ENCODE data around the gene ABCC6. TPM values are rescaled to one million over a fixed set of nuclear protein-coding genes. Genes with fewer than 3 reads are reported as not detected.

Gene ABCC6
- total RNA-seq, 4 donors from 2014 or later: 36.2 to 109 (median 49.6) TPM

DNA sequence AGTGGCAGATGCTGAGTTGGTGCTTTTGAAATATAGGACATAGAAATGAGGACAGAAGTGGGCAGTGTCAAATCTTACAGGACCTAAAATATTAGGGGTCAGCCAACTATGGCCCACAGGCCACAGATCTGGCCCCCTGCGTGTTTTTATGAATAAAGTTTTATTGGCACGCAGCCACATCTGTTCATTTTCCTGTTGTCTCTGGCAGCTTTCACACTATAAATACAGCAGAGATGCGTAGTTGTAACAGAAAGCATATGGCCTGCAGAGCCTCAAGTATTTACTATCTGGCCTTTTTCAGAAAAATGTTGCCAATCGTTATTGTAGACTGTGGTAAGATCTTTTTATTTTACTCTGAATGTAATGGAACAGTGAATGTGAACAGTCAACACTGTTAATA, 82.8 kb downstream of the ABCC6 start:
- no peaks in the 10 kb centered on the region for H3K9me3 ChIP-seq
- in situ Hi-C loops (cut with MboI; ENCODE audit: low pct_ligation_motif_present in 1 of 4, low pct_unique_long_range_greater_than_20kb in 1 of 4, low sequenced_read_pairs in 3 of 4): loop anchor here in 3 of 4 donors (25.0 kb wide), 3 partner anchors 278 to 728 kb away; partner anchors contain the start of gene MYH11 (in 1 of the 3)
- H3K4me3 ChIP-seq: no peak overlapping the region
- TF ChIP-seq POLR2AphosphoS5 (IDR thresholded peaks at IDR 0.05) (no peak), POLR2A (IDR thresholded peaks at IDR 0.05) (no peak), EP300 (IDR thresholded peaks at IDR 0.05; ENCODE audit: low read depth) (no peak)
- TF ChIP-seq, protein P1, sequence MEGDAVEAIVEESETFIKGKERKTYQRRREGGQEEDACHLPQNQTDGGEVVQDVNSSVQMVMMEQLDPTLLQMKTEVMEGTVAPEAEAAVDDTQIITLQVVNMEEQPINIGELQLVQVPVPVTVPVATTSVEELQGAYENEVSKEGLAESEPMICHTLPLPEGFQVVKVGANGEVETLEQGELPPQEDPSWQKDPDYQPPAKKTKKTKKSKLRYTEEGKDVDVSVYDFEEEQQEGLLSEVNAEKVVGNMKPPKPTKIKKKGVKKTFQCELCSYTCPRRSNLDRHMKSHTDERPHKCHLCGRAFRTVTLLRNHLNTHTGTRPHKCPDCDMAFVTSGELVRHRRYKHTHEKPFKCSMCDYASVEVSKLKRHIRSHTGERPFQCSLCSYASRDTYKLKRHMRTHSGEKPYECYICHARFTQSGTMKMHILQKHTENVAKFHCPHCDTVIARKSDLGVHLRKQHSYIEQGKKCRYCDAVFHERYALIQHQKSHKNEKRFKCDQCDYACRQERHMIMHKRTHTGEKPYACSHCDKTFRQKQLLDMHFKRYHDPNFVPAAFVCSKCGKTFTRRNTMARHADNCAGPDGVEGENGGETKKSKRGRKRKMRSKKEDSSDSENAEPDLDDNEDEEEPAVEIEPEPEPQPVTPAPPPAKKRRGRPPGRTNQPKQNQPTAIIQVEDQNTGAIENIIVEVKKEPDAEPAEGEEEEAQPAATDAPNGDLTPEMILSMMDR (IDR thresholded peaks at IDR 0.05): no peak
- H3K4me1 ChIP-seq: no peaks in the 10 kb centered on the region
- H3K27ac ChIP-seq: no peak overlapping the region
- peaks cover 0 to 47% (median 11%) of the 10 kb centered on the region in 4 donors for H3K36me3 ChIP-seq
- intact Hi-C loops (cut with DNase I; ENCODE audit: low total_unique reads): no loop called here
- no peak for DNase-seq
- H3K27me3 ChIP-seq: no peaks in the 10 kb centered on the region
- WGBS, 2 donors (ENCODE audit: low coverage in 1 of 2): 90% methylated on average over 4 of the region's 4 CpGs; no CpG with 5 or more reads in 1 of the 2 donors

DNA sequence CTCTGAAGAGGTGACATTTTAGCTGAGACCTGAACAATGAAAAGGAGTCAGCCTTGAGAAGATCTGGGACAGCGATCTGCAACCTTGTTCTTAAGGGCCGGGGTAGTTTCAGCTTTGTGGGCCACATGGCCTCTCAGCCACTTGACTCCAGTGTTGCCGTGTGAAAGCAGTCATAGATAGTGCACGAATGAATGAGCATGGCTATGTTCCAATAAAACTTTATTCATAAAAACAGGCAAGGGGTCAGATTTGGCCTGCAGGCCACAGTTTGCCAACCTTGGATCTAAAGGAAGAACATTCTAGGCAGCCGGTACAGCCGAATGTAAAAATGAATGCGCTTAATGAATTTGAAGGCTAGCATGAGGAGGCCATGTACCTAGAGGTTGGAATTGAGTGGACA, 83.5 kb downstream of the ABCC6 start:
- Histone ChIP-seq H3K4me1 (no peaks in the 10 kb centered on the region), H3K36me3 (peaks cover 0 to 50% (median 11%) of the 10 kb centered on the region in 4 donors), H3K27ac (no peak overlapping the region), H3K9me3 (no peaks in the 10 kb centered on the region), H3K27me3 (no peaks in the 10 kb centered on the region), H3K4me3 (no peak overlapping the region)
- intact Hi-C loops (cut with DNase I; ENCODE audit: low total_unique reads): no loop called here
- in situ Hi-C loops (cut with MboI; ENCODE audit: low pct_ligation_motif_present in 1 of 4, low pct_unique_long_range_greater_than_20kb in 1 of 4, low sequenced_read_pairs in 3 of 4): loop anchor here in 3 of 4 donors (25.0 kb wide), 3 partner anchors 278 to 728 kb away; partner anchors contain the start of gene MYH11 (in 1 of the 3)
- no peak for DNase-seq
- TF ChIP-seq EP300 (IDR thresholded peaks at IDR 0.05; ENCODE audit: low read depth) (no peak), POLR2AphosphoS5 (IDR thresholded peaks at IDR 0.05) (no peak), POLR2A (IDR thresholded peaks at IDR 0.05) (no peak)
- TF ChIP-seq, protein P1 (IDR thresholded peaks at IDR 0.05): no peak
- 90 to 100% methylated on average over 1 to 7 of the region's 7 CpGs for WGBS, 2 donors (ENCODE audit: low coverage in 1 of 2)

DNA sequence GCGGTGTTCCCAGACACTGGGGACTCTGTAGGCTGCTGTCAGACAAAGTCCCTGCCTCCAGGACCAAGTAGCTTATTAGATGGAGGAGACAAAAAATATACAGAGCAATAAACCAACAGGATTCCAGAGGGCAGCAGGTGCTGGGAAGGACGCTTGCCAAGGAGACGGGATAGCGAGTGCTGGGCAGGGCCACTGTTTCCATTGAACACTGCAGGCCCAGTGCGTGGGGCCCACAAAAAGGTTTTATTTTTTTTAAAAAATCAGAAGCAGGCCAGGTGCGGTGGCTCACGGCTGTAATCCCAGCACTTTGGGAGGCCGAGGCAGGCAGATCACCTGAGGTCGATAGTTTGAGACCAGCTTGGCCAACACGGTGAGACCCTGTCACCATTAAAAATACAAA, 84.2 kb downstream of the ABCC6 start:
- no peaks in the 10 kb centered on the region for H3K9me3 ChIP-seq
- WGBS, 2 donors (ENCODE audit: low coverage in 1 of 2): 96% methylated on average over 10 of the region's 10 CpGs
- intact Hi-C loops (cut with DNase I; ENCODE audit: low total_unique reads) (no loop called here), in situ Hi-C loops (cut with MboI; ENCODE audit: low pct_ligation_motif_present in 1 of 4, low pct_unique_long_range_greater_than_20kb in 1 of 4, low sequenced_read_pairs in 3 of 4) (loop anchor here in 3 of 4 donors (25.0 kb wide), 3 partner anchors 277 to 727 kb away; partner anchors contain the start of gene MYH11 (in 1 of the 3))
- H3K27ac ChIP-seq: no peak overlapping the region
- H3K4me1 ChIP-seq: no peaks in the 10 kb centered on the region
- DNase-seq: no peak
- peaks cover 0 to 50% (median 15%) of the 10 kb centered on the region in 4 donors for H3K36me3 ChIP-seq
- H3K4me3 ChIP-seq: no peak overlapping the region
- no peak for TF ChIP-seq EP300 (IDR thresholded peaks at IDR 0.05; ENCODE audit: low read depth)
- no peak for TF ChIP-seq POLR2AphosphoS5 (IDR thresholded peaks at IDR 0.05)
- TF ChIP-seq, protein P1 (IDR thresholded peaks at IDR 0.05): no peak
- no peak for TF ChIP-seq POLR2A (IDR thresholded peaks at IDR 0.05)
- no peaks in the 10 kb centered on the region for H3K27me3 ChIP-seq

DNA sequence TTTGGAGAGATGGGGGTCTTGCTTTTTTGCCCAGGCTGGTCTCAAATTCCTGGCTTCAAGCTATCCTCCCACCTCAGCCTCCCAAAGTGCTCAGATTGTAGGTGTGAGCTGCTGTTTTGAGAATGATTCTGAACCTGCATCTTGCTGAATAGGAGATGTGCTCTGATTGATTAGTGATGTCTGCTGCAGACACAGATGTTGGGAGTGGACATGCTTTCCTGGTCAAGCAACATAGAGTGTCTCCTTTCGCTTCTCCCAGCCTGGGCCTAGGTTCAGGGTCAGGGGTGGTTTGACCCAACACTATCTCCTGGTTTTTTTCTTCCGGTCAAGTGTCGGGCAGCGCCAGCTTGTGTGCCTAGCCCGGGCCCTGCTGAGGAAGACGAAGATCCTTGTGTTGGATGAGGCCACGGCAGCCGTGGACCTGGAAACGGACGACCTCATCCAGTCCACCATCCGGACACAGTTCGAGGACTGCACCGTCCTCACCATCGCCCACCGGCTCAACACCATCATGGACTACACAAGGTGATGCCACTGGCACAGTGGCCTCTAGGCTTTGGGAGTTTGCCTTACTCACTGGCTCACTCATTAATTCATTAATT, 85.2 kb downstream of the ABCC6 start:
- Histone ChIP-seq H3K27ac (no peak overlapping the region), H3K9me3 (no peaks in the 10 kb centered on the region), H3K27me3 (no peaks in the 10 kb centered on the region), H3K4me3 (no peak overlapping the region), H3K4me1 (no peaks in the 10 kb centered on the region), H3K36me3 (peaks cover 0 to 50% (median 18%) of the 10 kb centered on the region in 4 donors)
- no peak for DNase-seq
- TF ChIP-seq EP300 (IDR thresholded peaks at IDR 0.05; ENCODE audit: low read depth) (no peak), POLR2AphosphoS5 (IDR thresholded peaks at IDR 0.05) (no peak), POLR2A (IDR thresholded peaks at IDR 0.05) (no peak)
- TF ChIP-seq, protein P1 (IDR thresholded peaks at IDR 0.05): no peak
- WGBS, 2 donors (ENCODE audit: low coverage in 1 of 2): 98% methylated on average over 15 of the region's 15 CpGs; no CpG with 5 or more reads in 1 of the 2 donors
- in situ Hi-C loops (cut with MboI; ENCODE audit: low pct_ligation_motif_present in 1 of 4, low pct_unique_long_range_greater_than_20kb in 1 of 4, low sequenced_read_pairs in 3 of 4): loop anchor here in 3 of 4 donors (25.0 kb wide), 3 partner anchors 276 to 726 kb away; partner anchors contain the start of gene MYH11 (in 1 of the 3)
- intact Hi-C loops (cut with DNase I; ENCODE audit: low total_unique reads): no loop called here
